Measurements from ENCODE around the gene CCDC85A. TPM values are rescaled to one million over a fixed set of nuclear protein-coding genes. Genes with fewer than 3 reads are reported as not detected.

Gene CCDC85A
- total and polyA plus RNA-seq, 2 of the 4 experiments (the other 2 are of a cell fraction): 1.1 to 2.2 TPM

DNA sequence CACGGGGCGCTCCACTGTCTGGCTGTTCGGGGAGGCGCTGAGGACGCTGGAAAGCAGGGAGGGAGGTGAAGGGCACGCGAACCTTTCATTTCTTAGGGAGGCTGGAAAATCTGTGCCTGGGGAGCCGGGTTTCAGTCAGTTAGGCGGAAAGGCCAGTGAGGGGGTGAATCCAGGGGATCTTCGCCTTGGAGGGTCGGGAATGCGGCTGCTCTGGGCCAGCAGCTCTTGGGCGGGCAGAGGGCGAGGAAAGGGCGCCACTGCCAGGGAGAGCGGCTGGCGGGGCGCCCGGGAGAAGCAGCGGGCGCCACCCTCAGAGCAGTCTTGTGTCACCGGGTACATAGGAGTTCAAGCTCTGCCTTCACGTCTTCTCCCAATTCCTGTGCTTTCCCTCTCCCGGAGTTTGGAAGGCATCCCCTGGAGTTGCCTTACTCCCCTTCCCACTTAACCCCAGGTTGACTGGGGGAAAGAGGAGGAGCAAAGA lies 1.4 kb downstream of the CCDC85A start:
- POLR2A ChIA-PET (ENCODE audit: unreplicated experiment): no interaction called here
- dilution Hi-C loops (cut with HindIII; ENCODE audit: low sequenced_read_pairs, unreplicated experiment): no loop called here
- in situ Hi-C loops (cut with MboI; ENCODE audit: low sequenced_read_pairs): loop anchor here (10.0 to 25.0 kb wide), 2 partner anchors 552 to 1320 kb away; no protein-coding TSS in a partner anchor

More for the DNA sequence above, 1.4 kb downstream of the CCDC85A start:
- BruUV-seq (replicated peaks): no TSS peak
- Histone ChIP-seq H2BK15ac (ENCODE audit: low read depth, low read length) (no peak overlapping the region), H3K9ac (ENCODE audit: low read depth, low read length) (no peak overlapping the region), H3K9me3 (ENCODE audit: control insufficient read depth, insufficient read depth, low read length) (no peaks in the 10 kb centered on the region), H4K91ac (ENCODE audit: insufficient read depth, low read depth, low read length) (no peak overlapping the region), H3K14ac (replicated peaks; ENCODE audit: low read depth, low read length) (no peak overlapping the region), H2BK20ac (ENCODE audit: low read depth, low read length) (no peak overlapping the region), H3K9me1 (ENCODE audit: insufficient read depth, low read length) (no peaks in the 10 kb centered on the region), H3K4me3 (ENCODE audit: insufficient read depth, low read depth, low read length) (peak overlapping the region; percentile 34; the same call in 1 of the 2 replicates), H3K4me2 (ENCODE audit: low read depth, low read length) (no peak overlapping the region), H3K27ac (ENCODE audit: insufficient read depth, low read length) (no peak overlapping the region), H2AK9ac (replicated peaks; ENCODE audit: low read depth, low read length, poor library complexity) (no peak overlapping the region), H3K18ac (ENCODE audit: low read depth, low read length) (no peak overlapping the region), H3K4me1 (ENCODE audit: control insufficient read depth, insufficient read depth, low read length) (no peaks in the 10 kb centered on the region), H3K4ac (ENCODE audit: low read depth, low read length) (no peak overlapping the region), H2AK5ac (ENCODE audit: low read depth, low read length) (no peak overlapping the region), H3K23ac (ENCODE audit: low read depth, low read length) (no peak overlapping the region), H4K8ac (ENCODE audit: low read depth in 2 of 2, low read length in 2 of 2) (no peak overlapping the region), H4K20me1 (ENCODE audit: insufficient read depth, low read length) (no peaks in the 10 kb centered on the region), H2BK5ac (ENCODE audit: low read depth, low read length, poor library complexity, severe bottlenecking) (no peak overlapping the region), H2AFZ (replicated peaks; ENCODE audit: low read length, poor library complexity) (peak overlapping the region; percentile 76), H3K79me1 (ENCODE audit: low read depth in 1 of 2, low read length in 2 of 2) (no peaks in the 10 kb centered on the region), H3K56ac (ENCODE audit: extremely low read depth, insufficient read depth, low read length) (no peak overlapping the region), H2BK120ac (ENCODE audit: low read depth, low read length) (no peak overlapping the region), H3K27me3 (ENCODE audit: control insufficient read depth, insufficient read depth, low read length) (peaks cover 41% of the 10 kb centered on the region), H4K5ac (ENCODE audit: low read depth, low read length) (no peak overlapping the region), H3K36me3 (ENCODE audit: control insufficient read depth, insufficient read depth, low read length) (no peaks in the 10 kb centered on the region)
- CTCF ChIA-PET: interaction anchor here (1.4 to 2.1 kb wide), 2 partner anchors 10 to 1333 kb away, joined by 6 to 7 read pairs; no protein-coding TSS in a partner anchor
- TF ChIP-seq MAZ (IDR thresholded peaks at IDR 0.05; ENCODE audit: borderline replicate concordance, low read depth, low read length) (no peak), RCOR1 (IDR thresholded peaks at IDR 0.05; ENCODE audit: insufficient replicate concordance, low read length) (no peak), POLR2A (IDR thresholded peaks at IDR 0.05; ENCODE audit: low read depth, low read length) (no peak), SMC3 (IDR thresholded peaks at IDR 0.05; ENCODE audit: low read depth, low read length) (no peak), MXI1 (IDR thresholded peaks at IDR 0.05; ENCODE audit: borderline replicate concordance, low read depth, low read length) (no peak), RAD21 (IDR thresholded peaks at IDR 0.05; ENCODE audit: low read length) (no peak), BHLHE40 (IDR thresholded peaks at IDR 0.05; ENCODE audit: low read depth, low read length) (no peak), RFX5 (IDR thresholded peaks at IDR 0.05; ENCODE audit: low read depth, low read length) (no peak)
- TF ChIP-seq, protein P1, sequence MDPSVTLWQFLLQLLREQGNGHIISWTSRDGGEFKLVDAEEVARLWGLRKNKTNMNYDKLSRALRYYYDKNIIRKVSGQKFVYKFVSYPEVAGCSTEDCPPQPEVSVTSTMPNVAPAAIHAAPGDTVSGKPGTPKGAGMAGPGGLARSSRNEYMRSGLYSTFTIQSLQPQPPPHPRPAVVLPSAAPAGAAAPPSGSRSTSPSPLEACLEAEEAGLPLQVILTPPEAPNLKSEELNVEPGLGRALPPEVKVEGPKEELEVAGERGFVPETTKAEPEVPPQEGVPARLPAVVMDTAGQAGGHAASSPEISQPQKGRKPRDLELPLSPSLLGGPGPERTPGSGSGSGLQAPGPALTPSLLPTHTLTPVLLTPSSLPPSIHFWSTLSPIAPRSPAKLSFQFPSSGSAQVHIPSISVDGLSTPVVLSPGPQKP (IDR thresholded peaks at IDR 0.05; ENCODE audit: borderline replicate concordance, low read depth, low read length): no peak
- TF ChIP-seq, protein P2, sequence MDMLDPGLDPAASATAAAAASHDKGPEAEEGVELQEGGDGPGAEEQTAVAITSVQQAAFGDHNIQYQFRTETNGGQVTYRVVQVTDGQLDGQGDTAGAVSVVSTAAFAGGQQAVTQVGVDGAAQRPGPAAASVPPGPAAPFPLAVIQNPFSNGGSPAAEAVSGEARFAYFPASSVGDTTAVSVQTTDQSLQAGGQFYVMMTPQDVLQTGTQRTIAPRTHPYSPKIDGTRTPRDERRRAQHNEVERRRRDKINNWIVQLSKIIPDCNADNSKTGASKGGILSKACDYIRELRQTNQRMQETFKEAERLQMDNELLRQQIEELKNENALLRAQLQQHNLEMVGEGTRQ (IDR thresholded peaks at IDR 0.05; ENCODE audit: low read depth, low read length): no peak
- TF ChIP-seq, protein P3, sequence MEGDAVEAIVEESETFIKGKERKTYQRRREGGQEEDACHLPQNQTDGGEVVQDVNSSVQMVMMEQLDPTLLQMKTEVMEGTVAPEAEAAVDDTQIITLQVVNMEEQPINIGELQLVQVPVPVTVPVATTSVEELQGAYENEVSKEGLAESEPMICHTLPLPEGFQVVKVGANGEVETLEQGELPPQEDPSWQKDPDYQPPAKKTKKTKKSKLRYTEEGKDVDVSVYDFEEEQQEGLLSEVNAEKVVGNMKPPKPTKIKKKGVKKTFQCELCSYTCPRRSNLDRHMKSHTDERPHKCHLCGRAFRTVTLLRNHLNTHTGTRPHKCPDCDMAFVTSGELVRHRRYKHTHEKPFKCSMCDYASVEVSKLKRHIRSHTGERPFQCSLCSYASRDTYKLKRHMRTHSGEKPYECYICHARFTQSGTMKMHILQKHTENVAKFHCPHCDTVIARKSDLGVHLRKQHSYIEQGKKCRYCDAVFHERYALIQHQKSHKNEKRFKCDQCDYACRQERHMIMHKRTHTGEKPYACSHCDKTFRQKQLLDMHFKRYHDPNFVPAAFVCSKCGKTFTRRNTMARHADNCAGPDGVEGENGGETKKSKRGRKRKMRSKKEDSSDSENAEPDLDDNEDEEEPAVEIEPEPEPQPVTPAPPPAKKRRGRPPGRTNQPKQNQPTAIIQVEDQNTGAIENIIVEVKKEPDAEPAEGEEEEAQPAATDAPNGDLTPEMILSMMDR (conservative IDR thresholded peaks at IDR 0.05; ENCODE audit: low read depth, low read length): no peak
- DNase-seq (no peak), ATAC-seq (ENCODE audit: low read depth) (no peak)
- 2% methylated on average over 11 of the region's 24 CpGs; no CpG with 5 or more reads in 1 of the 2 experiments for WGBS, 2 experiments (ENCODE audit: extremely low coverage in 2 of 2, insufficient read length in 1 of 2)
- intact Hi-C loops (cut with micrococcal nuclease): no loop called here

Data from IMR-90 (cell line).